ENCODE measurements around the gene ALK.

GRCh38 chr2:29270701-29271121 lies 650.7 kb downstream of the ALK start:
- TF ChIP-seq, protein P1, sequence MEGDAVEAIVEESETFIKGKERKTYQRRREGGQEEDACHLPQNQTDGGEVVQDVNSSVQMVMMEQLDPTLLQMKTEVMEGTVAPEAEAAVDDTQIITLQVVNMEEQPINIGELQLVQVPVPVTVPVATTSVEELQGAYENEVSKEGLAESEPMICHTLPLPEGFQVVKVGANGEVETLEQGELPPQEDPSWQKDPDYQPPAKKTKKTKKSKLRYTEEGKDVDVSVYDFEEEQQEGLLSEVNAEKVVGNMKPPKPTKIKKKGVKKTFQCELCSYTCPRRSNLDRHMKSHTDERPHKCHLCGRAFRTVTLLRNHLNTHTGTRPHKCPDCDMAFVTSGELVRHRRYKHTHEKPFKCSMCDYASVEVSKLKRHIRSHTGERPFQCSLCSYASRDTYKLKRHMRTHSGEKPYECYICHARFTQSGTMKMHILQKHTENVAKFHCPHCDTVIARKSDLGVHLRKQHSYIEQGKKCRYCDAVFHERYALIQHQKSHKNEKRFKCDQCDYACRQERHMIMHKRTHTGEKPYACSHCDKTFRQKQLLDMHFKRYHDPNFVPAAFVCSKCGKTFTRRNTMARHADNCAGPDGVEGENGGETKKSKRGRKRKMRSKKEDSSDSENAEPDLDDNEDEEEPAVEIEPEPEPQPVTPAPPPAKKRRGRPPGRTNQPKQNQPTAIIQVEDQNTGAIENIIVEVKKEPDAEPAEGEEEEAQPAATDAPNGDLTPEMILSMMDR (IDR thresholded peaks at IDR 0.05) = no peak
- no peak for TF ChIP-seq POLR2A (IDR thresholded peaks at IDR 0.05; ENCODE audit: low read depth)

All from esophagus muscularis mucosa (tissue), 3 donors.